RWPE1 (cell line): Measurements from ENCODE around the gene CRK.
"Not testable (repeated sequence)": the region's sequence is repeated elsewhere in the genome, so short reads cannot be mapped to it uniquely, and the experiment has no call there.

Source experiments
- CTCF ChIA-PET: fragments of 350-600 bp; sonication (Branson Sonifier 250); formaldehyde crosslinking; extraction: SDS; loops from one replicate; lab custom pipeline; 2021; lab: Yijun Ruan, JAX
- POLR2A ChIA-PET: fragments of 400-600 bp; formaldehyde crosslinking; extraction: SDS; loops from one replicate; lab custom pipeline; 2020; ENCODE audit warnings: antibody characterized with exemption; ENCODE audit not compliant: low non-redundant PET; lab: Yijun Ruan, JAX
- DNase-seq: peaks from one replicate; pipeline ENCODE4 v3.0.0; 2012; ENCODE audit warnings: low spot score
- H3K27ac ChIP-seq: fragments of 450-650 bp; 2 replicates; pipeline ENCODE4 v1.5.1; 2017
- TF ChIP-seq, protein P1 (sequence below): fragments of 450-650 bp; conservative IDR thresholded peaks from 2 replicates; pipeline ENCODE4 v1.5.1; 2017; ENCODE audit warnings: low read depth, mild to moderate bottlenecking

The CRK gene

GRCh38 chr17:1421470-1421869 lies 34.6 kb downstream of the CRK start:
- ChIA-PET CTCF (no interaction called here), POLR2A (no interaction called here)
- DNase-seq: no peak
- TF ChIP-seq, protein P1, sequence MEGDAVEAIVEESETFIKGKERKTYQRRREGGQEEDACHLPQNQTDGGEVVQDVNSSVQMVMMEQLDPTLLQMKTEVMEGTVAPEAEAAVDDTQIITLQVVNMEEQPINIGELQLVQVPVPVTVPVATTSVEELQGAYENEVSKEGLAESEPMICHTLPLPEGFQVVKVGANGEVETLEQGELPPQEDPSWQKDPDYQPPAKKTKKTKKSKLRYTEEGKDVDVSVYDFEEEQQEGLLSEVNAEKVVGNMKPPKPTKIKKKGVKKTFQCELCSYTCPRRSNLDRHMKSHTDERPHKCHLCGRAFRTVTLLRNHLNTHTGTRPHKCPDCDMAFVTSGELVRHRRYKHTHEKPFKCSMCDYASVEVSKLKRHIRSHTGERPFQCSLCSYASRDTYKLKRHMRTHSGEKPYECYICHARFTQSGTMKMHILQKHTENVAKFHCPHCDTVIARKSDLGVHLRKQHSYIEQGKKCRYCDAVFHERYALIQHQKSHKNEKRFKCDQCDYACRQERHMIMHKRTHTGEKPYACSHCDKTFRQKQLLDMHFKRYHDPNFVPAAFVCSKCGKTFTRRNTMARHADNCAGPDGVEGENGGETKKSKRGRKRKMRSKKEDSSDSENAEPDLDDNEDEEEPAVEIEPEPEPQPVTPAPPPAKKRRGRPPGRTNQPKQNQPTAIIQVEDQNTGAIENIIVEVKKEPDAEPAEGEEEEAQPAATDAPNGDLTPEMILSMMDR: no peak
- H3K27ac ChIP-seq: no peak overlapping the region

DNA sequence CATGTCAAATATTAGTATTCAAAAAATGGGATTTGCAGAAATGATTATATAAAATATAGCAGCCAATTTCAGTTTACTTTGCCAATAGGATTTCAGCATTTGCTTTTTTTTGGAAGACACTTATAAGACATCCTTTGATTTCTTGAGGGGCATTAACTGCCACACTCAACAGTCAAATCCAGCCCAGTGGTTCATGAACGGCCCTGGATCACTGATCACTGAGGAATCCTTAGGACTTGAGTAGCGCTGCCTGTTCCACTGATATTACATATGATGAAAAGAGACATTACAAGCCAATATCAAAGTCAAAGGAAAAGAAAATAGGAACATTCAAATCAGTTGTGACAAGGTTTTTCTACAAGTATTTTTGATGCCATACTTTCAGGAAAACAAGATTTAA lies 35.1 kb downstream of the CRK start:
- POLR2A ChIA-PET: no interaction called here
- TF ChIP-seq, protein P1: no peak
- DNase-seq: no peak
- CTCF ChIA-PET: no interaction called here
- H3K27ac ChIP-seq: no peak overlapping the region

DNA sequence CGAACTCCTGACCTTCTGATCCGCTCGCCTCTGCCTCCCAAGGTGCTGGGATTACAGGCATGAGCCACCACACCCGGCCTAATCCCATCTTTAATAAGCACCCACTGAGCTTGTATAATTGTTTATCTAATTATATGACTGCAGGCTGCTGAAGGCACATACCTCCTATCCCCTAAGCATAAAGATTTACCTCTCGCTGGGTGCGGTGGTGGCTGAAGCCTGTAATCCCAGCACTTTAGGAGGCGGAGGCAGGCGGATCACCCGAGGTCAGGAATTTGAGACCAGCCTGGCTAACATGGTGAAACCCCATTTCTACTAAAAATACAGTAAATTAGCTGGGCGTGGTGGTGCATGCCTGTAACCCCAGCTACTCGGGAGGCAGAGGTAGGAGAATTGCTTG lies 35.9 kb downstream of the CRK start:
- DNase-seq: no peak
- ChIA-PET CTCF (no interaction called here), POLR2A (interaction anchor here (0.7 kb wide), 1 partner anchor 283 kb away, joined by 4 read pairs; no protein-coding TSS in a partner anchor)
- TF ChIP-seq, protein P1: no peak
- H3K27ac ChIP-seq: peak overlapping the region; percentile 8; the same call in 1 of the 2 replicates

DNA sequence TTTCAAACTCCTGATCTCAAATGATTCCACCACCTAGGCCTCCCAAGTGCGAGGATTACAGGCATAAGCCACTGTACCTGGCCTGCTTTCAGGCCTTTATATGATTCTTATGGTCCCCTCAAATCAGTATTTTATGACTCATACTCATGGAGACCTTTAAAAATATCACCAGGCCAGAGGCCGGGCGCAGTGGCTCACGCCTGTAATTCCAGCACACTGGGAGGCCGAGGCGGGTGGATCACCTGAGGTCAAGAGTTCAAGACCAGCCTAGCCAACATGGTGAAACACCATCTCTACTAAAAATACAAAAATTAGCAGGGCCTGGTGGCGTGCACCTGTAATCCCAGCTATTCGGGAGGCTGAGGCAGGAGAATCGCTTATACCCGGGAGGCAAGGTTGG lies 37.6 kb downstream of the CRK start:
- CTCF ChIA-PET: interaction anchor here (1.1 kb wide), 1 partner anchor 9 kb away, joined by 4 read pairs; no protein-coding TSS in a partner anchor
- DNase-seq, POLR2A ChIA-PET: not testable (repeated sequence)
- 0 out of 2 replicates have a peak overlapping the region, but pooled peaks have one; percentile 2 for H3K27ac ChIP-seq

- ChIA-PET POLR2A (no interaction called here), CTCF (interaction anchor here (0.7 kb wide), 1 partner anchor 262 kb away, joined by 5 read pairs; no protein-coding TSS in a partner anchor)
- no peak for DNase-seq
- TF ChIP-seq, protein P1: no peak
- no peak overlapping the region for H3K27ac ChIP-seq
Measured at GRCh38 chr17:1416414-1416813, 39.6 kb downstream of the CRK start.

GRCh38 chr17:1414634-1415033 lies 41.4 kb downstream of the CRK start:
- CTCF ChIA-PET: interaction anchor here (2.5 kb wide), 1 partner anchor 49 kb away, joined by 7 read pairs; no protein-coding TSS in a partner anchor
- no peak overlapping the region for H3K27ac ChIP-seq
- DNase-seq: no peak
- TF ChIP-seq, protein P1: no peak
- POLR2A ChIA-PET: no interaction called here

- ChIA-PET POLR2A (no interaction called here), CTCF (interaction anchor here (0.6 to 2.5 kb wide), 2 partner anchors 49 to 555 kb away, joined by 4 to 7 read pairs; no protein-coding TSS in a partner anchor)
- TF ChIP-seq, protein P1: no peak
Measured at GRCh38 chr17:1414001-1414574, 41.9 kb downstream of the CRK start.

More at GRCh38 chr17:1414001-1414574, 41.9 kb downstream of the CRK start:
- H3K27ac ChIP-seq: peak overlapping the region; percentile 79
- no peak for DNase-seq
